KBM-7 (cell line): ENCODE data around the gene TMEM178A.

Source experiments
- DNase-seq: peaks from one replicate; pipeline ENCODE4 v3.0.0-alpha.2; 2015
- in situ Hi-C: fragments of 300-500 bp; cut with MboI; formaldehyde crosslinking; loops from 2 replicates; pipeline ENCODE4 v1.14.3; 2020; ENCODE audit warnings: low sequenced_read_pairs, low pct_unique_long_range_greater_than_20kb, mixed read lengths

Gene TMEM178A

DNA sequence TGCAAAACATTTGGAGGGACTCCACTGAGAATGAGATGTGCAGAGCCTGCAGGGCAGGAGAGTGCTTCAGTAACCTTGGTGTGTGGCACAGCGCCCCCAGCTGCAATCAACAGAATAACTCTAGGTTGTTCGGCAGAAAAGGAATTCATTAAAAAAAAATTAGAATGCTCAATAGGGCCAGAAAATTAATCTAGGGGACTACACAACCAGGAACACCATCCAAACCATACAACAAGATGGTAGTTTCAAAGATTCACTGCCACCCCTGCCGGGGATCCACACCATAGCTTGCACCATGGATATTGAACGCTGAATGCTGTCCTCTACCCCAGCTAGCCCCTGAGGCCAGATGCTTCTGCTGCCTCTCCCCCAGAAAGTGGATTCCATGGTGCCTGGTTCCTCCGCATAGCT, 63.2 kb downstream of the TMEM178A start:
- peak; percentile 52 for DNase-seq
- in situ Hi-C loops, result no loop called here

DNA sequence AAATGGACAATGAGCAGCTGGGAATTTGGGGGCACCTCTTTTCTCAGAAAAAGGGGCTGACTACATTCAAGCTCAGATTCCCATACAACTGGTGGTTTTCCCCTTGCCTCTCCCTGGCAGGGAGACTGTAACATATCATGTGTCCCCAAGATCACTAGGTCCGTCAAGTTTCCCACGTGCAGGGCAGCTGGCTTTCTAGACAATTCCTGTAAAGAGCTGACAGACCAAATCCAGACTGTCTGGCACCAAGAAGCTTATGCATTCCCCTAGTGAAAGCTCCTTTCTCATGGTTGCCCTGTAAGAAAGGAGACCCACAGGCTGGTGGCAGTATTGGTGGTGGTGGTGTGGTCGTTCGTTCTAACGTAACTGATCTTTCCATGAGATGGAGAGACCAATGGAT, 64.6 kb downstream of the TMEM178A start:
- no peak for DNase-seq
- in situ Hi-C loops, result no loop called here

DNA sequence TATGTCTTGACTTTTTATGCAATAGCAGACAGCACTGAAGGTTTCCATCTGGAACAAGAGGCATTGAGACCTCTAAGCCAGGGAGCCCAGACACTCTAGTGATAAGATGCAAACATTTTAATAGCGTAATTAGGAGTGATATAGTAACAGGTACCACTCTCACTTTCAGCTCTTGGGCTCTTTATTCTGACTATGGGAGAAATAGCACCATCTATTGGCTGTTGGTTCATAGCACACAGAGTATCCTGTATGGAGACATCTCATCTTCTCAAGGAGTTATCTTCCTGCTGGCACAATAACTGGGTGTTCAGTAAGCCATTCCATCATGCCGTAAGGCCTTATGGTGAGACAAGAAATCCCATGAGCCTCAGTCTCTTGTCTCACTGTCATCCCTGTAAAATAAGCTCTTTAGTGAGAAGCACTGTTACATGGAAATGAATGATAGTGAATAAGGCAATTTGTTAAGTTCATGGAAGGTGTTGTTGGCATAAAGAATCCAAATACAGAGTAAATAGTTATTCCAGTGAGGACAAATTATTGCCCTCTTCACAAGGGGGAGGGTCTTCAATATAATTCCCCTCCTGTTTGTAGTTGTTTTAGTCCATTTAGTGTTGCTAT, 65.1 kb downstream of the TMEM178A start:
- DNase-seq, result peak; percentile 59
- in situ Hi-C loops, result no loop called here

DNA sequence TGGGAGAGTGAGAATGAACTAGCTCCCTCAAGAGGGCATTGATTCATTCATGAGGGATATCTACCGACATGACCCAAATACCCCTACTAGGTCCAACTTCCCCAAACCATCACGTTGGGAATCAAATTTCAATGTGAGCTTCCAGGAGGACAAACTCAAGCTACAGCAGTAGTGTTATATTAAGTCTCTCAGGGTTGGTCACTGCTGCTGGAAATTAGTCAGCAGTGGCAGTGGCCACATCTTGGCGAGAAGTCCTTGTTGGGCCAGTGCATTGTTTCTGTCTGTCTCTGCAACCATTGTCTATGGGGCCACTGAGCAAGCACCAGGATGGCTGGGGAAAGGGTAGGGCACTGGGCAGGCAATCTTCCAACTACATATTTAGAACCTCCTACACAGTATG, 65.8 kb downstream of the TMEM178A start:
- no peak for DNase-seq
- in situ Hi-C loops, result no loop called here

DNA sequence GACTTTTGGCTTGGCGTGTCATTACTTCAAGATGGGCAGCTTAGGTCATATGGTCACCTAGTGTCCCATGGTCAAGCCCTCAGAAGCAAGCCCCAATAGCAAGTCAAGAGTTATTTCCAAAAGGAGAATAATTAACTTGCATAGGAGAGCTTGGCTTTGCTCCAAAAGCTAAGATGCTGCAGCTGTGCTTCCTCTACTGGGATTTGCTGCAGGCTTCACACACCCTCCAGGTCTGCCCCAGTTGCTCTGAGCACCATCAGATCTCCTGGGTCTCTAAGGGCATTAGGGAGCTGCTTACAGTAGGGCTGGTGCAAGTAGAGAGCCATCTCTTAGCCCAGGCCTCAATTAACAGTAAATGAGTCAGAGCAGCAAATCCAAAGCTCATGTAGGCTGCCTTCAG, 66.8 kb downstream of the TMEM178A start:
- no peak for DNase-seq
- in situ Hi-C loops, result no loop called here

DNA sequence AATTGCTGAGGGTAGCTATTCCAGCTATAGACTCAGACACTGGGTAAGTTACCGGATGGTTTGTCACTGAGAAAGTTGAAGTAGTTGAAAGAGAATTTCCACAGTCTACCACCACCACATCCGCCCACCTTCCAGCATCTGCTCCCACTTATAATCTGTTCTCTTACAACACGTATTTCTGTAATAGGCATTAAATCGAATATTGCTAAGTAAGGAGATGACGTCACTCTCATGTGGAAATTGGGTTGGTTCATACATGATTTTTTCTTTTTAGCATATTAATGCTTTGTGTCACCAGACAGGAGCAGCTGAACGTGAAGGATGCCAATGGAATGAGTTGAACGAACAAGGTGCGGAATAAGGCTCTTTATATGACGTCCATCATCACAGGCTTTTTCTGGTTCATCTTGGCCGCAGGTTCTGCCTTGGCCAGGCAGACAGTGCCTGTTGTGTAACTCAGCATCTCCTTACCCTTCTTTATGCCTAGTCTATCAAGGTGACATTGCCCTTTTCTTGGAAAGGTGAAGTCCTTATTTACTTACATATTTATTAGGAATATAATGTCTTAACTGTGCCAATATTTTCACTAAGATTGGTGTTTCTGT, 67.5 kb downstream of the TMEM178A start:
- DNase-seq, result no peak
- in situ Hi-C loops, result no loop called here

DNA sequence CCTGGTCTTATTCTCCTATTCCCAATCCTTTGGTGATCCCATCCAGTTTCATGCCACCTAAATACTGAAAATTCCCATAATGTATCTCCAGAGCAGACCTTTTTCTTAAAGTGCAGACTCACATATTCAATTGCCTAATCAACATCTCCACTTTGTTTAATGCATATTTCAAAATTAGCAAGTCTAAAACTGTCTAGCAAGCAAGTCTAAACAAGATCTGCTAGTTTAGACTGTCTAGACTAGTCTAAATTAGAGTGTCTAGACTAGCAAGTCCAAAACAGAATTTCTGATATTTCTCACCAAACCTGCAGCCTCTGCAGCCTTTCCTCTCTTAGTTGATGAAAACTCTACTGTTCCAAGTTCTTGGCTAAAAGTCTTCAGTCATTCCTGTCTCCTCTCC, 68.7 kb downstream of the TMEM178A start:
- DNase-seq, result no peak
- in situ Hi-C loops, result no loop called here

DNA sequence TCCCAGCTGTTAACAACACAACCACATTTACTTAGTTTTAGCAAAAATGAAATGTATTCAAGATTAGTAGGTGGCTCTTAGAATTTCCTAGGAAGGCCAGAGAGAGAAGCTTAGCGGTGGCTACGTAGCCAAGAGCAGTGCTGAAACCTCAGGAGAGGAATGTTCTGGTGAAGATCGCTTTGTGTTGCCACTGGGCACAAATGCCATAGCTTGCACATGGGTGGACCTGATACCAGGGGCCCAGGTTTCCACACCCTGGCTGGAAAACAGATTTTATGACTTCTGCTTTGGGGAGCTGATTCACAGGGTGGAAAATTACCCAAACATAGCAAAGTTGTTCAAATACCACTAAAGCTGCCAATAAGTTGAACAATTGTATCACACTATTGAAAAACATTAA, 69.9 kb downstream of the TMEM178A start:
- in situ Hi-C loops, result no loop called here
- DNase-seq, result no peak

DNA sequence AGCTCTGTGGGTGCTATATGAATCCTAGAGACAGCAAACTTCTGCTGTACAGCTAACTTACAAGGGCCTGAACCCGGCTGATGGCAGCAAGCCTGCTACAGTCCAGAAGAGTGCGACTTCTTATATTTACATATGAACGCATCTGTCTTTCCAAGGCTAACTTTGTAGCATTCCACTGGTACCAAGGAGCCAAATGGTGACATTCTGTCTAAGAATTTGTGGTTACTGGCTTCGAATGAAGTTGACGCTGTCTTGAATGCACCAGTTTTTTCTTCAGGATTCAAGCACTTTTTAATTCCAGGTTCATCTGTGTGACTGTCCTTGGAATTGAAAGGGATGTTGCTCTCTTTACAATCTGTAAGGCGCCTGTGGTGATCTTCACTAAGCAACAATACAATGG, 70.9 kb downstream of the TMEM178A start:
- no peak for DNase-seq
- in situ Hi-C loops, result no loop called here

DNA sequence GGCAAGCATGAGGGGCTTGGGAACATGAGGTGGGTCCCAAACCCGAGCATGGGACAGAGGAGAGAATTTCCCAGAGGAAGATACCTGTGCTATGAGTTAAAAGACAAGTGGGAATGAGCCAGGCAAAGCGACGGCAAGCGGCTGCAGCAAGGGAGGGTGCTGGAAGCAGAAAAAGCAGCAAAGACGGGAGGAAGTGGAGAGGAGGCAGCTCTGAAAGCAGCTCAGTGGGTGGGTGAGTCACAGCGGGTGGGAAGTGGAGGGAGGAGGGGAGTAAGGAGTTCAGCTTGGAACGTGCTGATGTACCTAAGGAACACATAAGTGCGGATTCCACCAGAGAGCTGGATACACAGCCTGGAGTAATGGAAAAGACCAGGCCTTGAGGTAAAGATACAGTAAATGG, 71.9 kb downstream of the TMEM178A start:
- no peak for DNase-seq
- in situ Hi-C loops, result no loop called here

DNA sequence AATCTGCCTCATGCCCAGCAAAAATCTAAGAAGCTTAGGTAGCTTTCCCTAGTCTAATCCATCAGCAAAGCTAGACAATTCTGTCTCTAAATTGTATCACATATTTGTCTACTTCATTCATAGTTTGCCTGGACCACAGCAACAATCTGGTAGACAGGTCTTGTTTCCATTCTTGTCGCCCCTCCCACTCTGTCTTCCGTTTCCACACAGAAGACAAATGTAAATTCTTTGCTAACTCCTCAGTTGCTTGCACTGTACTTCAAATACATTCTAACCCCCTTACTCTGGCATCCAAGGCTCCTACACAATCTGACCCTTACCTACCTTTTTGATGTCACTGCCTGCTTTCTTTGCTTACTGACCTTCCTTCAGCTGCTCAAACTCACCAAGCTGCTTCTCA, 73.2 kb downstream of the TMEM178A start:
- DNase-seq, result no peak
- in situ Hi-C loops, result no loop called here

DNA sequence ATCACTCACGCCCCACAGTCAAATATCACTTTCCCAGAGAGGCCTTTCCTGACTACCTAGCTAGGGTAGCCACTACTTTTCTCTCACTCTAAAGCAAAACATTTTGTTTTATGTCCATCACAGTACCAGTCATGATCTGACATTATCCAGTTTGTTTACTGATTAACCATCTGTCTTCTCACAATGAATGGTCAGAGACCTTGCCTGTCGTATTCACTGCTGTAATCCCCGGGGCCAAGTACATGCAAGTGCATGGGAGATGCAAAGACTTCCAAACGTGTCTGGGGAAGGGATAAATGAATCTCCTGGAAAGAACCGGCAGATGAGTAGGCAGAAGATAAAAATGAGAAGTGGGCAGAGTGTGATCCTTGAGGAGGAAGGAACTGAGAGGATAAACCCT, 73.7 kb downstream of the TMEM178A start:
- in situ Hi-C loops, result no loop called here
- no peak for DNase-seq

DNA sequence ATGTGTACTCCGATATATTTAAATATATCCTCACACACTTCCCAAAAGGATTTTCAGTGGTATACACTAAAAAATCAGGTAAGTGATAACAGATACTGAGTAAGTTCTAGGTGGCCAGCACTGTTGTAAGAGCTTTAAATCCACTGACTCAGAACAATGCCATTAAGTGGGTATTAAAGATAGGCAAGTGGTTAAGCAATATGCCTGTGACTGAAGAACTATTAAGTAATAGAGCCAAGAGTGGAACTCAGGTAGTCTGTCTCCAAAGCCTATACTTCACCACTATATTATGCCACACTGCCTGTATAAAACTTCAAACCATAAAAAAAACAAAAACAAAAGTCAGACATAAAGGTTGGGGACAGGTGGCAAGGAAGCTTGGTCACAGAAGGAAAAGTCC, 76.2 kb downstream of the TMEM178A start:
- in situ Hi-C loops, result no loop called here
- DNase-seq, result no peak

DNA sequence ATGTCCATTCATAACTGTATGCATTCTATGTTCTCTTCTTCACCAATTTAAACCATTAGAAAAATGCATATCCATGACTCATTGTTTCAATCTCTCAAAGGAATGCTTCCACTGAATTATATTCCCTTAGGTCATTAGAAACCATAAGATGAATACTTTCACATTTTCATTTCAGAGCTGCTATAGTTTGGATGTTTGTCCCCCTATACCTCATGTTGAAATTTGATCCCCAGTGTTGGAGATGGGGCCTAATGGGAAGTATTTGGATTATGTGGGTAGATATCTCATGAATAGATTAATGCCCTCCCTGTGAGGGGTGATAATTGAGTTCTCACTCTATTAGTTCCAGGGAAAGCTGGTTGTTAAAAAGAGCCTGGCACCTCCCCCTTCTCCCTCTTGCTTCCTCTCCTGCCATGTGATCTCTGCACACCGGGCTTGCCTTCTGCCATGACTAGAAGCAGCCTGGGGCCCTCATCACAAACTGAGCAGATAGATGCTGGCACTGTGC, 77.6 kb downstream of the TMEM178A start:
- in situ Hi-C loops, result no loop called here
- DNase-seq, result no peak

DNA sequence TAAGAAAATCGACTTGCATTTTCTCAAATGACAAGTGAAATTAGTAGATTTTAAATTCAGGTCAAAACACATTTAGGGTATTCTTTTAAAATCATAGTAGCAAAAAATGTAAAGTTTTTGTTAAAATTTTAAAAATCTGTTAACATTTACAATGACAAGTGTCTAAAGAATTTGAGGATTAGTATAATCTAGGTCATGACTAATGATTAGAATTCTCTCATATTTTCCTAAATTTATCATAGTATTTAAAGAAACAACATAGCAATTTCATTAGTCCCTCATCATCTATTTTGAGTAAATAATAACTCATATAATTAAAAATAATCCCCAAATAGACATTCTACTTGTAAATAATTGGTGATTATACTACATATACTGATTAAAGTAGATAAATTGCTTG, 89.7 kb downstream of the TMEM178A start:
- no peak for DNase-seq
- in situ Hi-C loops, result no loop called here

DNA sequence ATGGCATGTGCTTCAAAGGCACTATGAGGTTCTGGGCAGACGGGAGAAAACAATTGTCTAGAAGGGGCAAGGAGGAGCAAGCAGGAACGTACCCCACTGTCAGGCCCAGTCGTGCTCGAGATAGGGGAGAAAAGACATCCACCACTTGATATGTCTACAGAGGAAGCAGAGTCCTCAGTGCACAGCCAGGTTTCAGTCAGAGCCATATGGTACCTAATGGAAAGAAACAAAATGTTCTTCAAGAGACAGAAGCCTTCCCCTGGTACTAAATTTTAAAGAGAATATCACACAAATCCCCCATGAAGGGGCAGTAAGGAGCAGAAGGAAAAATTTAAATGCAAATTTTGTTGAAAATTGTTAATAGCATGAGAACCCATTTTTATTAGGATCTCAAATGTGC, 91.4 kb downstream of the TMEM178A start:
- in situ Hi-C loops, result no loop called here

DNA sequence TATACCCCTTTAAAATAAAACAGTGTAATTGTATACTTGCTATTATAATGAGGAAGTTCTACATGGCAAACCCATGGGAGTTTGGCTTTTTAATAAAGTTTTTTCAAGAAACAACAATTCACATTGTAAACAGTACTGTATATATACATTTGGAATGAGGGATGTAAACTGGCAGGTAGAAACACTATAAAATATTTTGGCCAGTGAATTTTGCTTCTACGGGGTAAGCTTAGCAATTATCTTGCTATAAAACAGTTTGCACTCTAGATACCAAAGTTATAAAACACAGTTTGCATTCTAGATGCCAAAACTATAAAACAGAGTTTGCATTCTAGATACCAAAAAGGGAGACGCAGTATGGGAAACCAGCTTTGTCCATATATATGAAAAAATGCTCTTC, 96.7 kb downstream of the TMEM178A start:
- DNase-seq, result no peak
- in situ Hi-C loops, result no loop called here

More for the DNA sequence above, 91.4 kb downstream of the TMEM178A start:
- no peak for DNase-seq
